H1 (cell line): ENCODE results near the gene CCDC7. TPM values are rescaled to one million over a fixed set of nuclear protein-coding genes. Genes with fewer than 3 reads are reported as not detected.

Experiments used
- CTCF ChIA-PET: fragments of 300-600 bp; sonication (Branson Sonifier 250); formaldehyde crosslinking; loops from one replicate; lab custom pipeline; 2021; ENCODE audit not compliant: partially characterized antibody; lab: Charles Lee
- POLR2A ChIA-PET: fragments of 300-600 bp; sonication (Branson Sonifier 250); formaldehyde crosslinking; loops from one replicate; lab custom pipeline; 2021; ENCODE audit warnings: inconsistent platforms; ENCODE audit not compliant: partially characterized antibody; lab: Charles Lee
- DNase-seq, 2 experiments: peaks; one replicate each; pipeline versions ENCODE4 v3.0.0 to v3.0.0-alpha.2; 2010 to 2022; ENCODE audit warnings: low spot score in 2 of 2, low read depth in 1 of 2, mixed read lengths in 1 of 2
- FAIRE-seq: peaks from 2 replicates; lab custom pipeline; 2011; peaks lifted over from hg19 to GRCh38; lab: Jason Lieb, UNC
- H2AFZ ChIP-seq: 2 replicates; pipeline ENCODE4 v1.8.1; 2012; ENCODE audit warnings: low read length, inconsistent platforms
- H2AK5ac ChIP-seq: 2 replicates; pipeline ENCODE4 v1.6.1; 2013; ENCODE audit warnings: low read depth, low read length
- H2BK120ac ChIP-seq: replicated peaks from 2 replicates; pipeline ENCODE3; 2013; ENCODE audit warnings: low read depth, low read length, inconsistent platforms
- H2BK12ac ChIP-seq: 2 replicates; pipeline ENCODE4 v1.6.1; 2013; ENCODE audit warnings: low read depth, low read length
- H2BK15ac ChIP-seq: 2 replicates; pipeline ENCODE4 v1.6.1; 2013; ENCODE audit warnings: low read length
- H2BK20ac ChIP-seq: 2 replicates; pipeline ENCODE4 v1.6.1; 2013; ENCODE audit warnings: low read length
- H2BK5ac ChIP-seq: 2 replicates; pipeline ENCODE4 v1.6.1; 2013; ENCODE audit warnings: low read depth, low read length
- H3K14ac ChIP-seq: 2 replicates; pipeline ENCODE4 v1.6.1; 2013; ENCODE audit warnings: inconsistent platforms; ENCODE audit not compliant: insufficient read length
- H3K18ac ChIP-seq: 2 replicates; pipeline ENCODE4 v1.6.1; 2013; ENCODE audit warnings: low read length; ENCODE audit errors: extremely low read depth
- H3K23ac ChIP-seq: 2 replicates; pipeline ENCODE4 v1.6.1; 2013; ENCODE audit warnings: inconsistent platforms; ENCODE audit not compliant: insufficient read length
- H3K23me2 ChIP-seq: 2 replicates; pipeline ENCODE4 v1.6.1; 2013; ENCODE audit warnings: low read depth, low read length
- H3K27ac ChIP-seq: 2 replicates; pipeline ENCODE4 v1.6.1; 2011; ENCODE audit warnings: low read depth, low read length, inconsistent platforms
- H3K27me3 ChIP-seq, 4 experiments: replicated peaks in 1 of 4; 1 replicate in 1 of 4; 2 replicates in 3 of 4; pipeline versions ENCODE4 v1.6.1 to v1.8.1; 2011 to 2013; ENCODE audit warnings: low read length in 3 of 4, mild to moderate bottlenecking in 3 of 4, inconsistent platforms in 2 of 4, mixed read lengths in 2 of 4, moderate library complexity in 1 of 4; ENCODE audit not compliant: control insufficient read depth in 3 of 4, insufficient read depth in 3 of 4; ENCODE audit errors: extremely low read depth in 1 of 4
- H3K36me3 ChIP-seq, 4 experiments: 2 replicates each; pipeline versions ENCODE4 v1.6.1 to v1.8.1; 2011 to 2013; ENCODE audit warnings: mild to moderate bottlenecking in 4 of 4, low read length in 3 of 4, moderate library complexity in 2 of 4, control low read depth in 1 of 4, inconsistent platforms in 1 of 4; ENCODE audit not compliant: insufficient read depth in 4 of 4, control insufficient read depth in 2 of 4
- H3K4ac ChIP-seq: replicated peaks from 2 replicates; pipeline ENCODE3; 2013; ENCODE audit warnings: low read length, low read depth, mixed read lengths, inconsistent platforms; ENCODE audit not compliant: insufficient read length
- H3K4me1 ChIP-seq, 4 experiments: replicated peaks in 1 of 4; 1 replicate in 1 of 4; 2 replicates in 3 of 4; pipeline versions ENCODE4 v1.6.1 to v1.8.1; 2011 to 2013; ENCODE audit warnings: low read length in 3 of 4, inconsistent platforms in 2 of 4, mixed read lengths in 1 of 4; ENCODE audit not compliant: insufficient read depth in 4 of 4, control insufficient read depth in 3 of 4
- H3K4me2 ChIP-seq, 2 experiments: 2 replicates each; pipeline versions ENCODE4 v1.6.1 to v1.8.1; 2011 to 2013; ENCODE audit warnings: low read depth in 2 of 2, low read length in 2 of 2, control low read depth in 1 of 2, inconsistent platforms in 1 of 2, mild to moderate bottlenecking in 1 of 2; ENCODE audit not compliant: insufficient read depth in 1 of 2
- H3K4me3 ChIP-seq, 4 experiments: fragments of 200-600, 300-600 bp in 1 of 4; sonication (generic), shearing (Covaris generic), sonication (Bioruptor Twin) in 1 of 4; 2 replicates each; pipeline versions ENCODE4 v1.5.1 to v1.8.1; 2011 to 2016; ENCODE audit warnings: low read length in 4 of 4, low read depth in 3 of 4, control low read depth in 2 of 4, inconsistent platforms in 2 of 4, mild to moderate bottlenecking in 2 of 4, mixed read lengths in 1 of 4, moderate library complexity in 1 of 4; ENCODE audit not compliant: insufficient read depth in 2 of 4; ENCODE audit errors: extremely low read depth in 1 of 4
- H3K56ac ChIP-seq: replicated peaks from 2 replicates; pipeline ENCODE3; 2013; ENCODE audit warnings: low read depth, mild to moderate bottlenecking, mixed read lengths, low read length, inconsistent platforms; ENCODE audit not compliant: insufficient read length
- H3K79me1 ChIP-seq: 2 replicates; pipeline ENCODE4 v1.6.1; 2013; ENCODE audit warnings: low read depth, low read length, control low read depth
- H3K79me2 ChIP-seq, 2 experiments: 2 replicates each; pipeline versions ENCODE4 v1.6.1 to v1.8.1; 2012 to 2013; ENCODE audit warnings: low read length in 2 of 2, mild to moderate bottlenecking in 2 of 2, inconsistent platforms in 1 of 2; ENCODE audit not compliant: insufficient read depth in 2 of 2, control insufficient read depth in 1 of 2
- H3K9ac ChIP-seq, 4 experiments: replicated peaks in 1 of 4; 1 replicate in 1 of 4; 2 replicates in 3 of 4; pipeline versions ENCODE4 v1.6.1 to v1.8.1; 2011 to 2013; ENCODE audit warnings: low read depth in 3 of 4, low read length in 3 of 4, control low read depth in 2 of 4, mild to moderate bottlenecking in 2 of 4, moderate library complexity in 2 of 4, inconsistent platforms in 1 of 4; ENCODE audit errors: extremely low read depth in 1 of 4
- H3K9me3 ChIP-seq, 2 experiments: 2 replicates each; pipeline versions ENCODE4 v1.6.1 to v1.8.1; 2012 to 2013; ENCODE audit warnings: mild to moderate bottlenecking in 2 of 2, moderate library complexity in 2 of 2, control low read depth in 1 of 2, inconsistent platforms in 1 of 2, low read depth in 1 of 2, low read length in 1 of 2, mixed read lengths in 1 of 2; ENCODE audit not compliant: insufficient read depth in 2 of 2
- H4K20me1 ChIP-seq, 2 experiments: replicated peaks in 1 of 2; 2 replicates each; pipeline versions ENCODE3 to v1.8.1; 2011 to 2013; ENCODE audit warnings: inconsistent platforms in 2 of 2, low read length in 2 of 2, mild to moderate bottlenecking in 1 of 2; ENCODE audit not compliant: insufficient read depth in 2 of 2, control insufficient read depth in 1 of 2
- H4K5ac ChIP-seq: 2 replicates; pipeline ENCODE4 v1.6.1; 2013; ENCODE audit warnings: low read length, low read depth, mixed read lengths, inconsistent platforms; ENCODE audit not compliant: insufficient read length
- H4K8ac ChIP-seq: 2 replicates; pipeline ENCODE4 v1.8.0; 2013; ENCODE audit warnings: mild to moderate bottlenecking, moderate library complexity, low read length, inconsistent platforms; ENCODE audit not compliant: insufficient read depth; ENCODE audit errors: extremely low read depth
- H4K91ac ChIP-seq: replicated peaks from 2 replicates; pipeline ENCODE3; 2013; ENCODE audit warnings: low read length, mixed read lengths, inconsistent platforms; ENCODE audit not compliant: insufficient read length
- CEBPB ChIP-seq: IDR thresholded peaks from 2 replicates; pipeline ENCODE4 v1.6.1; 2012; ENCODE audit warnings: low read depth, low read length
- CHD2 ChIP-seq: IDR thresholded peaks from 2 replicates; pipeline ENCODE4 v1.6.1; 2012; ENCODE audit warnings: low read length, improper control_type of control experiment
- CREB1 ChIP-seq: IDR thresholded peaks from 2 replicates; pipeline ENCODE4 v1.6.1; 2012; ENCODE audit warnings: inconsistent platforms
- EGR1 ChIP-seq: IDR thresholded peaks from 2 replicates; pipeline ENCODE4 v1.6.1; 2011; ENCODE audit warnings: low read depth, low read length, borderline replicate concordance
- GTF2F1 ChIP-seq: IDR thresholded peaks from 2 replicates; pipeline ENCODE4 v1.6.1; 2012; ENCODE audit warnings: low read depth, low read length, improper control_type of control experiment, borderline replicate concordance
- HDAC2 ChIP-seq, 2 experiments: fragments of 300-600 bp in 1 of 2; sonication (generic) in 1 of 2; IDR thresholded peaks; 2 replicates each; pipeline ENCODE4 v1.6.1; 2011 to 2012; ENCODE audit warnings: low read depth in 2 of 2, low read length in 2 of 2, mild to moderate bottlenecking in 2 of 2, moderate library complexity in 2 of 2, borderline replicate concordance in 1 of 2, inconsistent platforms in 1 of 2
- KDM1A ChIP-seq: fragments of 200-600, 300-600 bp; sonication (generic); IDR thresholded peaks from 2 replicates; pipeline ENCODE4 v1.7.1; 2016; ENCODE audit warnings: mild to moderate bottlenecking, low read length, borderline replicate concordance
- KDM4A ChIP-seq: IDR thresholded peaks from one replicate; pipeline ENCODE4 v1.7.1; 2012; ENCODE audit warnings: low read depth, mild to moderate bottlenecking, moderate library complexity, low read length, inconsistent platforms; ENCODE audit not compliant: severe bottlenecking
- KDM5A ChIP-seq: fragments of 200-600 bp; IDR thresholded peaks from 2 replicates; pipeline ENCODE4 v1.7.1; 2012; ENCODE audit warnings: mild to moderate bottlenecking, low read length, inconsistent platforms, mixed read lengths
- NANOG ChIP-seq: IDR thresholded peaks from 2 replicates; pipeline ENCODE4 v1.6.1; 2011; ENCODE audit warnings: low read length, low read depth, mild to moderate bottlenecking, inconsistent platforms; ENCODE audit not compliant: insufficient read depth, poor library complexity, severe bottlenecking
- PHF8 ChIP-seq: fragments of 200-600 bp; sonication (generic); conservative IDR thresholded peaks from 2 replicates; pipeline ENCODE4 v1.7.1; 2012; ENCODE audit warnings: low read depth, mild to moderate bottlenecking, inconsistent platforms, low read length, moderate library complexity
- POU5F1 ChIP-seq: IDR thresholded peaks from 2 replicates; pipeline ENCODE4 v1.6.1; 2011; ENCODE audit warnings: low read depth, mild to moderate bottlenecking, low read length, moderate library complexity
- RBBP5 ChIP-seq: IDR thresholded peaks from 2 replicates; pipeline ENCODE4 v1.7.1; 2012; ENCODE audit warnings: low read depth, mild to moderate bottlenecking, inconsistent platforms, low read length, moderate library complexity, borderline replicate concordance
- SIN3A ChIP-seq, 2 experiments: IDR thresholded peaks in 1 of 2; conservative IDR thresholded peaks in 1 of 2; 2 replicates each; pipeline ENCODE4 v1.6.1; 2011 to 2012; ENCODE audit warnings: low read length in 2 of 2, improper control_type of control experiment in 1 of 2, low read depth in 1 of 2, mild to moderate bottlenecking in 1 of 2
- SIRT6 ChIP-seq: IDR thresholded peaks from one replicate; pipeline ENCODE4 v1.7.1; 2012; ENCODE audit warnings: low read length, inconsistent platforms
- WGBS, 2 experiments: shearing (Covaris generic) in 1 of 2; methylation state at CpG; one replicate each; pipeline versions ENCODE4 v1.1.6 to v1.1.7; 2013 to 2015; ENCODE audit warnings: low lambda C conversion rate in 2 of 2, mixed read lengths in 2 of 2, inconsistent platforms in 1 of 2, low coverage in 1 of 2, missing lambda C conversion rate in 1 of 2; ENCODE audit not compliant: insufficient replicate concordance in 2 of 2, insufficient coverage in 1 of 2, insufficient read length in 1 of 2; ENCODE audit errors: extremely low coverage in 1 of 2, missing lambda C conversion rate in 1 of 2; 5-methylcytosine and 5-hydroxymethylcytosine counted together
- polyA plus RNA-seq, 7 experiments: library from polyadenylated mRNA; depleted of rRNA in 3 of 7; stranded (reverse) in 5 of 7; unstranded in 2 of 7; fragments of >200 nt in 5 of 7; fragments of 200-250 nt in 2 of 7; gene quantifications; 1 replicate in 5 of 7; 2 replicates in 1 of 7; 4 replicates in 1 of 7; pipeline versions ENCODE4 v1.2.1 to v1.2.3, GENCODE V29; 2011 to 2013; ENCODE audit warnings: missing spikeins in 2 of 7, mixed read lengths in 2 of 7
- total RNA-seq: library from RNA; stranded (reverse); fragmentation: NEBNext Ultra II Directional; extraction: Animal tissue kit (Norgen Biotek cat#: 25700); gene quantifications from 2 replicates; pipeline ENCODE4 v1.2.1, GENCODE V29; 2021

CCDC7 gene
- total and polyA plus RNA-seq, 2 of the 8 experiments (the other 6 are each of a cell fraction or from before 2014, with no cell fraction given), result 0.18 to 0.74 TPM

- H2AK5ac ChIP-seq, result no peak overlapping the region
- no peak overlapping the region for H2BK5ac ChIP-seq
- H3K4me2 ChIP-seq, result no peak overlapping the region
- no peaks in the 10 kb centered on the region for H3K4me1 ChIP-seq
- H4K91ac ChIP-seq, result no peak overlapping the region
- H2BK120ac ChIP-seq, result no peak overlapping the region
- H2BK20ac ChIP-seq, result no peak overlapping the region
- TF ChIP-seq CEBPB (no peak), SIRT6 (no peak), NANOG (no peak), GTF2F1 (no peak), KDM1A (no peak), KDM5A (no peak), POU5F1 (no peak), PHF8 (no peak), KDM4A (no peak), CHD2 (no peak), HDAC2 (IDR thresholded peaks at IDR 0.05; ENCODE audit: borderline replicate concordance in 1 of 2, low read depth in 2 of 2, low read length in 2 of 2) (no peak), CREB1 (no peak), SIN3A (conservative IDR thresholded peaks at IDR 0.05 in 1 of 2, IDR thresholded peaks at IDR 0.05 in 1 of 2; ENCODE audit: low read depth in 1 of 2, low read length in 2 of 2) (no peak), RBBP5 (no peak), EGR1 (no peak)
- H3K27me3 ChIP-seq, result no peaks in the 10 kb centered on the region
- no peak overlapping the region for H3K23ac ChIP-seq
- ChIA-PET CTCF (no interaction called here), POLR2A (no interaction called here)
- WGBS, 2 experiments, result 92% methylated on average over 2 of the region's 2 CpGs; no CpG with 5 or more reads in 1 of the 2 experiments
- DNase-seq, result no peak
- no peak overlapping the region for H3K4me3 ChIP-seq
- no peaks in the 10 kb centered on the region for H3K79me1 ChIP-seq
- H3K9me3 ChIP-seq, result peaks cover 3 to 8% of the 10 kb centered on the region in 2 experiments; a peak in 2 of 4 replicates
- H4K8ac ChIP-seq, result no peak overlapping the region
- H2AFZ ChIP-seq, result no peak overlapping the region
- H3K4ac ChIP-seq, result no peak overlapping the region
- no peak overlapping the region for H3K9ac ChIP-seq
- no peaks in the 10 kb centered on the region for H4K20me1 ChIP-seq
- no peak overlapping the region for H3K27ac ChIP-seq
- H3K56ac ChIP-seq, result no peak overlapping the region
- H4K5ac ChIP-seq, result no peak overlapping the region
- no peak overlapping the region for H3K18ac ChIP-seq
- H2BK12ac ChIP-seq, result no peak overlapping the region
- FAIRE-seq, result no peak
- H2BK15ac ChIP-seq, result no peak overlapping the region
- H3K14ac ChIP-seq, result no peak overlapping the region
- no peaks in the 10 kb centered on the region for H3K79me2 ChIP-seq
- H3K23me2 ChIP-seq, result no peaks in the 10 kb centered on the region
- H3K36me3 ChIP-seq, result no peaks in the 10 kb centered on the region
These were observed 19.8 kb upstream of the CCDC7 start for GRCh38 chr10:32426186-32426585.
